ENCODE measurements around the gene IFFO2. TPM values are rescaled to one million over a fixed set of nuclear protein-coding genes. Genes with fewer than 3 reads are reported as not detected.

The IFFO2 gene
- total RNA-seq, 1 donor from 2014 or later = 39.6 TPM

DNA sequence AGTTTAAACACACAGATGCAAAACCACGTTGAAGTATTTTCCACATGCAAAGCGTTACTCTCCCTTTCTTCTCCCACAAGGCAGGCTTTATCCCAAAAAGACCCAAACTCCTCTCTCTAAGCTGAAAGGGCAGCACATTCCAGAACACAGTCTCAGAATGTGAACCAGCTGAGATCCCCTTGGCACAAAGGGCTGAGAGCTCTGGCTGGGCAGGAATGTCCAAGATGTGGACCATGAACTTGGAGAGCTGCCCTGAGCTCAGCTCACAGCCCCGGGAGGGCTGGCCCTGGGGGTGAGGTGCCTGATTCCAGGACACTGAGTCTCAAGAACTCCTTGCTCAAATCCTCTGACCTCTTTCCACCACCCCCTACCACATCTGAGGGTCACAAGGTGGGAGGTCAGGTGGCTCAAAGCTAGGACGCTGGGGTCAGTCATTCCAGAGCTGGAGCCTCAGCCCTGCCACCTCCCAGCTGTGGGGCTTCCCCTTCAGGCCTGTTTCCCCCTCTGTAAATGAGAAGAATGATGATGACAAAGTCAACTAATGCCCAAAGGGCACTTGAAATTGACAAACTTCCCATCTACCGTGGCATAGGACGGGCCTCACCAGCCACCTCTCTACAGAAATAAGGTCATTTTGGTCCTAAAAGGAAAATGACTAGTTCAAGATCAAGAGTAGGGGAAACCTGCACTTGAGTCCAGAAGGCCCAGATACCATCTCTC is 65.6 kb downstream of the IFFO2 start:
- FAIRE-seq = peak; percentile 56
- no peak overlapping the region for H3K27ac Mint-ChIP-seq (ENCODE audit: unreplicated experiment)

DNA sequence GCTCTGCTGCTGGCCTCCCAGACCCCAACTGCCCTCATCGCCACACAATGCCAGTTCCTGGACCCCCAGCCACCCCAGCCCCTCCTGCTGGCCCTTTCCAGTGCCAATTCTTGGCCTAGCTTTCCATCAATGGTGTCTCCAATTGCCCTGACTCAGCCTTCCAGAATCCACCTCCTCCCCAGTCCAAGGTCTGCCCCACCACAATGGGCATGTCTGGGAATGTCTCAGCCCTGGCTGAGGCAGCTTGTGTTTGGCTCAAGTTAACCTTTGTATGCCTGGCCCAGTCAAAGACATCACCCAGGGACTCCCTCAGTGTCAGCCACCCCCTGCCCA is 70.5 kb downstream of the IFFO2 start:
- no peaks in the 10 kb centered on the region for H3K79me2 ChIP-seq (ENCODE audit: insufficient read depth, low read length)
- H3K4me2 ChIP-seq (ENCODE audit: low read length) = peak overlapping the region; percentile 15
- H3K4me3 ChIP-seq (ENCODE audit: insufficient read depth, low read depth, low read length) = no peak overlapping the region
- no peaks in the 10 kb centered on the region for H3K27me3 ChIP-seq (ENCODE audit: insufficient read depth, low read length)
- H3K36me3 Mint-ChIP-seq (ENCODE audit: low read depth, unreplicated experiment) = peaks cover 18% of the 10 kb centered on the region
- FAIRE-seq = no peak
- H3K27me3 Mint-ChIP-seq (ENCODE audit: low read depth, unreplicated experiment) = peaks cover 6% of the 10 kb centered on the region
- H2AFZ ChIP-seq (ENCODE audit: low read depth, low read length) = no peak overlapping the region
- DNase-seq (ENCODE audit: low read depth) = peak; percentile 74
- H3K27ac ChIP-seq (ENCODE audit: low read depth, low read length) = no peak overlapping the region
- H3K9me3 Mint-ChIP-seq (ENCODE audit: unreplicated experiment) = peaks cover 2% of the 10 kb centered on the region
- no peak overlapping the region for H3K9ac ChIP-seq (ENCODE audit: low read length)
- H4K20me1 ChIP-seq (ENCODE audit: insufficient read depth, low read length) = peaks cover 3% of the 10 kb centered on the region
- peaks cover 11% of the 10 kb centered on the region for H3K4me1 ChIP-seq (ENCODE audit: insufficient read depth, low read length)
- no peaks in the 10 kb centered on the region for H3K36me3 ChIP-seq (ENCODE audit: insufficient read depth, low read length)
- peaks cover 11% of the 10 kb centered on the region for H3K4me1 Mint-ChIP-seq (ENCODE audit: low read depth, unreplicated experiment)
- H3K27ac Mint-ChIP-seq (ENCODE audit: unreplicated experiment) = peak overlapping the region; percentile 35
- peak overlapping the region; percentile 29 for H3K4me3 Mint-ChIP-seq (ENCODE audit: unreplicated experiment)
- no peak for TF ChIP-seq EZH2 (IDR thresholded peaks at IDR 0.05; ENCODE audit: insufficient read depth, low read length)
- TF ChIP-seq, protein P1, sequence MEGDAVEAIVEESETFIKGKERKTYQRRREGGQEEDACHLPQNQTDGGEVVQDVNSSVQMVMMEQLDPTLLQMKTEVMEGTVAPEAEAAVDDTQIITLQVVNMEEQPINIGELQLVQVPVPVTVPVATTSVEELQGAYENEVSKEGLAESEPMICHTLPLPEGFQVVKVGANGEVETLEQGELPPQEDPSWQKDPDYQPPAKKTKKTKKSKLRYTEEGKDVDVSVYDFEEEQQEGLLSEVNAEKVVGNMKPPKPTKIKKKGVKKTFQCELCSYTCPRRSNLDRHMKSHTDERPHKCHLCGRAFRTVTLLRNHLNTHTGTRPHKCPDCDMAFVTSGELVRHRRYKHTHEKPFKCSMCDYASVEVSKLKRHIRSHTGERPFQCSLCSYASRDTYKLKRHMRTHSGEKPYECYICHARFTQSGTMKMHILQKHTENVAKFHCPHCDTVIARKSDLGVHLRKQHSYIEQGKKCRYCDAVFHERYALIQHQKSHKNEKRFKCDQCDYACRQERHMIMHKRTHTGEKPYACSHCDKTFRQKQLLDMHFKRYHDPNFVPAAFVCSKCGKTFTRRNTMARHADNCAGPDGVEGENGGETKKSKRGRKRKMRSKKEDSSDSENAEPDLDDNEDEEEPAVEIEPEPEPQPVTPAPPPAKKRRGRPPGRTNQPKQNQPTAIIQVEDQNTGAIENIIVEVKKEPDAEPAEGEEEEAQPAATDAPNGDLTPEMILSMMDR (IDR thresholded peaks at IDR 0.05; ENCODE audit: insufficient read depth, low read depth, low read length) = no peak
- H3K9me3 ChIP-seq (ENCODE audit: insufficient read depth, low read depth, low read length) = no peaks in the 10 kb centered on the region

More for the DNA sequence above, 65.6 kb downstream of the IFFO2 start:
- H3K4me3 ChIP-seq (ENCODE audit: insufficient read depth, low read depth, low read length) = no peak overlapping the region
- no peaks in the 10 kb centered on the region for H3K27me3 ChIP-seq (ENCODE audit: insufficient read depth, low read length)
- H3K27me3 Mint-ChIP-seq (ENCODE audit: low read depth, unreplicated experiment) = no peaks in the 10 kb centered on the region
- no peak for TF ChIP-seq EZH2 (IDR thresholded peaks at IDR 0.05; ENCODE audit: insufficient read depth, low read length)
- TF ChIP-seq, protein P1 (IDR thresholded peaks at IDR 0.05; ENCODE audit: insufficient read depth, low read depth, low read length) = no peak
- H3K4me1 ChIP-seq (ENCODE audit: insufficient read depth, low read length) = peaks cover 17% of the 10 kb centered on the region
- H3K9ac ChIP-seq (ENCODE audit: low read length) = peak overlapping the region; percentile 31
- H3K79me2 ChIP-seq (ENCODE audit: insufficient read depth, low read length) = no peaks in the 10 kb centered on the region
- H4K20me1 ChIP-seq (ENCODE audit: insufficient read depth, low read length) = no peaks in the 10 kb centered on the region
- no peaks in the 10 kb centered on the region for H3K9me3 ChIP-seq (ENCODE audit: insufficient read depth, low read depth, low read length)
- no peak overlapping the region for H3K4me3 Mint-ChIP-seq (ENCODE audit: unreplicated experiment)
- H3K36me3 ChIP-seq (ENCODE audit: insufficient read depth, low read length) = no peaks in the 10 kb centered on the region
- H3K4me1 Mint-ChIP-seq (ENCODE audit: low read depth, unreplicated experiment) = peaks cover 16% of the 10 kb centered on the region
- peaks cover 4% of the 10 kb centered on the region for H3K36me3 Mint-ChIP-seq (ENCODE audit: low read depth, unreplicated experiment)
- H3K9me3 Mint-ChIP-seq (ENCODE audit: unreplicated experiment) = no peaks in the 10 kb centered on the region
- H3K27ac ChIP-seq (ENCODE audit: low read depth, low read length) = no peak overlapping the region
- H3K4me2 ChIP-seq (ENCODE audit: low read length) = peak overlapping the region; percentile 6
- peak; percentile 45 for DNase-seq (ENCODE audit: low read depth)
- no peak overlapping the region for H2AFZ ChIP-seq (ENCODE audit: low read depth, low read length)

Data from astrocyte (in vitro differentiated cells and primary cell).